CD4-positive, alpha-beta T cell treated with Interleukin-6 for 4 hours (primary cell): ENCODE results near the gene CAMTA2.
"Not testable (repeated sequence)": the region's sequence is repeated elsewhere in the genome, so short reads cannot be mapped to it uniquely, and the experiment has no call there.

ENCODE experiments used
- DNase-seq: peaks from one replicate; pipeline ENCODE4 v3.0.0-alpha.2; 2020; ENCODE audit warnings: mixed read lengths

CAMTA2 gene

DNA sequence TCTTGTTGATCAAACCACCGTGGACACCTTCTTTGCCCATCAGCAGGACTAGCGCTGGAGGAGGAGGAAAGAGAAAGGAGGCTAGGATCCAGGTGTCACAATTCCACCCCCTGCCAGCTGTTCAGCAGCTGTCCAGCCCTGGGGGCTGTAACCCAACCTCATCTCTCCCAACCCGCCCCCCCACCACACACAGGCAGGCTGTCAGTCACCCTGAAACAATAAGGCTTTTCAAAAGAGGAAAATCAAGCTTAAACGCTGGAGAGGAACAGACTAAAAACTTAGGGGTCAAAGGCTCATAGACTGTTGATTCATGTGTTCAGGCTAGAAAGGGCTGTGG lies 41.6 kb downstream of the CAMTA2 start:
- no peak for DNase-seq

DNA sequence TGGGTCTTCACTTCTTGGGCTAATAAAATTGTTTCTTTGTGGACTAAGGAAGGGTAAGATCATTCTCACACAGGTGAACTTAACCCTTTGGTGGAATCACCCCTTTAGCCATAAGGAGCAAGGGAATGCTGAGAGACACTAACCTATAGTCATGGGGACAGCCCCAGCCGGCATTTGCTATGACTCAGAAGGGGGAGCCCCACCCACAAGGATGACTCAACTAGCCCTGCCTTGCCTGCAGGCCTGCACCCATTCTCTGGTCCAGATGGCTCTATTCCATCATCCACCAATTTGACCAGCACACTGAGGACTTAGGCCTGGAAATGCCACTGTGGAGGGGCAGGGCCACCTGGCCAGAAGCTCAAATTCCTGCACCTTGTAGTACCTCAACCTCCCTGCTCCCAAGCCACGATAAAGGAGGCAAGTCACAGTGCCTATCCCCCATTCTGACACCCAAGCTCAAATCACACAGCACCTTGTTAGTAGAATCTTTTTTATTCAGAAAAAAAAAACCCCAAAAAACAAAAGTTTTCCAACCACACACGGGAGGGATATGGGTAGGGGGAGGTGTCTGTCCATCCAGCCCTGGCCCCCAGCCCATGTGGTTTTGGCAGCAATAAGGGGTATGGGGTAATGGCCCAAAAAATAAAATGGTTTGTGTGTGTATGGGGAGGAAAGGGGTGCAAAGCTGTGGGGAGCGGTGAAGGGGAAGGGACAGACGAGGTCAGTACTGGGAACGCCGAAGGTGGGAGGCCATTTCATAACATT lies 42.1 kb downstream of the CAMTA2 start:
- DNase-seq = peak; percentile 86

DNA sequence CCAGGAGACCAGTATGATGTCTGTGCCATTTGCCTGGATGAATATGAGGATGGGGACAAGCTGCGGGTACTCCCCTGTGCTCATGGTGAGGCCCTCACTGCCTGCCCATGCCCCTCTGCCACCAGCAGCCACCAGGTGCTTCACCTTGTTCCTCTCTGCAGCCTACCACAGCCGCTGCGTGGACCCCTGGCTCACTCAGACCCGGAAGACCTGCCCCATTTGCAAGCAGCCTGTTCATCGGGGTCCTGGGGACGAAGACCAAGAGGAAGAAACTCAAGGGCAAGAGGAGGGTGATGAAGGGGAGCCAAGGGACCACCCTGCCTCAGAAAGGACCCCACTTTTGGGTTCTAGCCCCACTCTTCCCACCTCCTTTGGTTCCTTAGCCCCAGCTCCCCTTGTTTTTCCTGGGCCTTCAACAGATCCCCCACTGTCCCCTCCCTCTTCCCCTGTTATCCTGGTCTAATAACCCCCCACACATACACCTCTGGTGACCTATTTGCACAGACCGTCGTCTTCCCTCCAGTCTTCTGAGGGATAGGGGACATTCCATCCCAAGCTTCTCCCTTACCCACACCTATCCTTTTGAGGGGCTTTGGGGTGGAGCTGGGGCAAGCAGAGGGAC lies 42.8 kb downstream of the CAMTA2 start:
- DNase-seq = peak; percentile 13

DNA sequence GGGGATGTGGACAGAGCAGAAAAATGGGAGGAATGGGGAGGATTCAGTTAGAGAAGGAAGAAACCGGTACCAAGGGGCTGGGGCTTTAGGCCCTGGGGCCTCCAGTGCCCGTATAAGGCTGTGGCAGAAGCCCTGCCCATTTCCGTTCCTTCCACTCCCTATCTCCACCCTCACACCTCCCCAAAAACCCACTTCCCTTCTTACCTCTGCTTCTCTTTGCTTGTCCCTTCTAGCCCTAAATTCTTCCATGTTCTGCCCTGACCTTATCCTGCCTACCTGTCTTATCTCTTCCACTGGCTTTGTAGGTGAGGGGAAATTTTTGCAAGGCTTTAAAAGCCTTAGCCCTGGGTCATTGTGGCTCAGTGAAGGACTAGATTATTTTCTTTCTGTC lies 43.3 kb downstream of the CAMTA2 start:
- peak; percentile 69 for DNase-seq

DNA sequence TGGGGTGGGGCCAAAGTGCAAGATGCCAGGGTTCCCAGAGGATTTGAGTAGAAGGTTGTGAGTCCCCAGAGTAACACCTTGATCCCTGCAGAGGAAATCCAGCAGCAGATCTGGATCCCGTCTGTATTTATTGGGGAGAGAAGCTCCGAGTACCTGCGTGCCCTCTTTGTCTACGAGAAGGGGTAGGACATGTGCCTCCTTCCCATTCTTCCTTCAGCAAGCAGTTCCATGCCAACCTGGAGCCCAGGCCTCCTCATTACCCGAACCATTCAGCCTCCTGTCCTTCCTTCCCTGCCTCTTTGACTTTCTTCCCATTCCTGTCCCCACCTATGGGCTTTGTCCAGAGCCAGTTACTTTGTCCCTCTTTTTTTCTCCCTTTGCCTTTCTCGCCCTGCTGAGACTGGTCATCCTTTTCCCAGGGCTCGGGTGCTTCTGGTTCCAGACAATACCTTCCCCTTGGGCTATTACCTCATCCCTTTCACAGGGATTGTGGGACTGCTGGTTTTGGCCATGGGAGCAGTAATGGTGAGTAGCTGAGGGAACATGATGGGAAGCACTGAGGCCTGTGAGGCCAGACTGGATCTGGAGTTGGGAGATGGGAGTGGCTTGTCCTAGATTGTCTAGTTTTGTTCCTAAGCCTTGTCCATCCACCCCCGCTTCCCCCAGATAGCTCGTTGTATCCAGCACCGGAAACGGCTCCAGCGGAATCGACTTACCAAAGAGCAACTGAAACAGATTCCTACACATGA lies 44.5 kb downstream of the CAMTA2 start:
- no peak for DNase-seq

DNA sequence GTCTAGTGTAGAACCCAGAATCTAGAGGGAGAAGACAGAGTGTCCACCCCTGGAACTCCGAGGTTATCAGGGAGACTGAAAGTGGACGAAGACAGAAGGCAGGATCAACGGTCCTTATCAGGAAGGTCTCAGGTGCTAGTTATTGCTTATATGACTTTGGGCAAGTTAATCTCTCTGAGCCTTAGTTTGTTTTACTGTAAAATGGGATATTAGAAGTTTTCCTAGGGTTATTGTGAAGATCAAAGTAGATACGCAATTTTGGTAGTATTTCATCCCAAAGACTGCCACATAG lies 46.2 kb downstream of the CAMTA2 start:
- DNase-seq = no peak

DNA sequence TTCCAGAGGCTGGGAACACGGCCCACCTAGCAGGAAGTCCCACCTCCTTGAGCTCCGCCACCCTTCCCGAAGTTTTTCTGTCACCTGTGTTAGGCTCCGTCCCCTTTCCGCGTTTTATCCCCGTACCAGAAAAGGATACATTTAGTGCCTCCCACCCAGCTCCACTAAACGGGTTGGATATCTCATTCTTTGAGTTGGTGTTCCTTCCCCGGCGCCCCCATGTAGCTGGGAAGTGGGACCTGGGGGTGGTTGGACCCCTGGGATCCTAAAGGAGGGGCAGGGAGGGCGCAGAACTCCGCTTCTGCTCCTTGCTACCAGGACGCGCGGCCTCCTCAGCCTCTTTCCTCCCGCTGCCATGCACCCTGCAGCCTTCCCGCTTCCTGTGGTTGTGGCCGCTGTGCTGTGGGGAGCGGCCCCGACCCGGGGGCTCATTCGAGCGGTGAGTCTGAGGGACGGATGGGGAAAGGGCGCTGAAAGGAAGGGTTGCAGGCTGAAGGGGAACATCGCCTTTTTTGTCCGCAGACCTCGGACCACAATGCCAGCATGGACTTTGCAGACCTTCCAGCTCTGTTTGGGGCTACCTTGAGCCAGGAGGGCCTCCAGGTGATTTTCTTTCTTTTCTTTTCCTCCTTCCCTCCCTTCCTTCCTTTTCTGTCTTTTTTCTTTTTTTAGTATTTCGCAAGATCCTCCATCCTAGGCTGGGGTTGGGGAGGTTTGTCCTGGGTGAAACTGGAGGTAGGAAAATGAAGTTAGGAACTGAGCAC lies 46.7 kb downstream of the CAMTA2 start:
- peak; percentile 64 for DNase-seq

DNA sequence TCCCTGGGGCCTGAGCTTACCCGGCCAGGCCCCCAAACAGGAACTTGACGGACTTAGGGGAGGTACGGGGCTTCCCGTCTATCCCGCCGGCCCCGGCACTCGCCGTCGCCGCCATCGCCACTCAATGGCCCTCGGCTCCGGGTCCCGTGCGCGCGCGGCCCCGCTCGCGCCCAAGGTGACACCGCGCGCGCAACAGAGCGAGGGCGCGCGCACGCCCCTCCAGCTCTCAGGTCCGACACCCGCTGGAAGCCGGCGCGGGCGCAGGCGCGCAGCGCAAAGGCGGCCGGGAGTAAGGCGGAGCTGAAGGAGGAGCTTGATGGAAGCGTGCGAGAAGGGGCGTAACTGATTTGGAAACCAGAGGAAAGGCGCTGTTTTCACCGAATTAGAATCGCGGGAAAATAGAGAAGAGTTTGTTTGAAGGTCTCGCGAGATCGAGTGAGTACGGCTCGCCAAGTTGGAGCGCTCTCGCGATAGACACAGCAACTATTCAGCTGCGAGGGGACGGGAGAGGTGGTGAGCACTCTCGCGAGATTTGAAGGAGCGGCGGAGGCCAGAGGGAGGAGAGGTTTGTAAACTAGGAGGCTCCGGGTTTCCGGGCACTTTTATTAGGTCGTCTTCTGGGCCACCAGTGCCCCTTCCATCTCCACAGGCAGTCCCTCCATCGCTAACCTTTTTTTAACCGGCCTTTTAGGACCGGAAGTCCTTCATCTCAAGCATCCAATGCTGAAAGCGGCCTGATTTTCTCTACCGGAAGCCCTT lies 47.5 kb downstream of the CAMTA2 start, which contains the start of the genes RNF167 and SLC25A11:
Gene RNF167 (plus strand): TSS at position 473 of the 759 bp plus-strand sequence. CDS start 642 bp downstream, outside the sequence.
Gene SLC25A11 (minus strand): TSS at position 251 of the 759 bp plus-strand sequence. CDS start 136 bp downstream, at position 115.
- DNase-seq = peak; percentile 95

DNA sequence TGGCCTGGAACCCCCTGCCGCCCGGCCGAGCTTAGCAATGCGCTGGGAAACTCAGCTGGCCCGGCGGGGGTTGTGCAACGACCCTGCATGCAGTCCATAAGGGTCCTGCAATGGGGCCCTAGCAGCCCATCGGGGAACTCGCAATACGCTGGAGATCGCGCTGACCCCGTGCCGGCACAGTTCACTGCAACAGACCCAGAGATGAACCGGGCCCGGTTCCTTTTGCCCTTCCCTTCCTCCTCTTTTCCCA lies 48.0 kb downstream of the CAMTA2 start:
- DNase-seq = no peak

DNA sequence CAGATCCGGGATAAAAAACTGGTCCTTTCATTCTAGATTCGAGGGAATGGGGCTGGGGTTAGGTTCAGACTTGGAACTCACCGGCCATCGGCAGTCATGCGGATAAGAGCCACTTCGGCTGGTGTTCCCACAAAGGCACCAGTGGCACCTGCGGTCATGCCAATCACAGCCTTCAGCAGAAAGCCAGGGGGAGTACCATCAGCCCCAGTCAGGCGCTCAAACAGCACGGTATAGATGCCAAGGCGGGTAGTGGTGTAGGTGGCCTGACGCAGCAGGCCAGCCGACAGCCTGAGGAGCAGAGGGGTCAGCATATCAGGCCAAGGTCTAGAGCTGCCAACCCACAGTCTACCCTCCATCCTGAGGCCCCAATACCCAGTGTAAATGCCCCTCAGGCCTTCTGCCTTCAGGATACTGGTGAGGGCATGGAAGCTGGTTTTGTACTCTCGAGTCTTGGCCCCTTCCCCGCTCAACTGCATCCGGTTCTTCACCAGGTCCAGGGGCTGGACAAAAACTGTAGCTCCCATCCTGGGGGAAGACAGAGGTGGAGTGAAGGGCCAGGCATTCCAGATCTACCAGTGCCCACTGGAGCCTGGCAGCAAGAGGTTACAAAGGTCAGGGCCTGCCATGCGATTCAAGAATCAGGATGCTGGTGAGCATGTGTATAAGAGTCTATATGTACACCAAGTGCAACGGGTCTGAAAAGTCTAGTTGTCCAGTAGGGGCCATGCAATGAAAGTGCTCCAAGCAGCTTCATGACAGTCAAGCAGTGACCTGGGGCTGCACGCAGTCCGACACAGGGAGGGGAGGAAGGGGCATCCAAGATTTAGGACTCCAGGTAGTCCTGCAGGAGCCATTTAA lies 48.6 kb downstream of the CAMTA2 start:
- DNase-seq = no peak

DNA sequence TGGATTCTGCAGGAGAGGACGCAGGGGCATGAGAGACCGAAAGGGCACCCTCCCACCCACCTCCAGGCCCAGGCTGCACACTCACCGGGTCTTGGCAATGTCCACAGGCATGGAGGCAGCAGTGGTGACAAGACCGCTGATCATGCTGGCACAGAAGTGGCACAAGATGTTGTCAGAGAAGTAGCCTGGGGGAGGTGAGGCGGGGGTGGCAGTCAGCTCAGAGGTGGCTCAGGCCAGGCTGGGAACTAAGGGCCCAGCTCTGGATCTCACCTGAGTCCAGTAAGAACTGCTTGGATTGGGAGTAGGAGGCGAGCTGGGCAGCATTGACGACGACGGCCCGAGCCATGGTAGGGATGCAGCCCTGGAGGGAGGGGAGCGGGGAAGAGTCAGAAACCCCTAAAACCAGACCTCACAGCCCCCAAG lies 49.4 kb downstream of the CAMTA2 start:
- no peak for DNase-seq

DNA sequence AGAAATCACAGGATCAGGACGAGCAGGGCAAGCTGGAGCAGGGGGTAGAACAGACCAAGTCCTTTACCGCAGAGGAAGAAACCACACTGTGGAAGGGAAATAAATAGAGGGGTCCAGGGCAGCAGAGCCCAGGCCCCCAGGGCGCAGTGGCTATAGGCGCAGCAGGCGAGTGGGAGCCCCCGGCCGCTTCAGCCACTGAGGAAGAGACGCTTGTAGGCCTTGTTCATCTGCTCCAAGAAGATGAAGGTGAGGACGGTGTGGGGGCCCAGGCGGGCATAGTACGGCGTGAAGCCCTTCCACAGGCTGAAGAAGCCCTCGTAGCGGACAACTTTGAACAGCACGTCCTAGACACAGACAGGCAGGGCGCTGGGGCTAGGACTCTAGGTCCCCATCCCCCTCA lies 49.9 kb downstream of the CAMTA2 start:
- DNase-seq = no peak

DNA sequence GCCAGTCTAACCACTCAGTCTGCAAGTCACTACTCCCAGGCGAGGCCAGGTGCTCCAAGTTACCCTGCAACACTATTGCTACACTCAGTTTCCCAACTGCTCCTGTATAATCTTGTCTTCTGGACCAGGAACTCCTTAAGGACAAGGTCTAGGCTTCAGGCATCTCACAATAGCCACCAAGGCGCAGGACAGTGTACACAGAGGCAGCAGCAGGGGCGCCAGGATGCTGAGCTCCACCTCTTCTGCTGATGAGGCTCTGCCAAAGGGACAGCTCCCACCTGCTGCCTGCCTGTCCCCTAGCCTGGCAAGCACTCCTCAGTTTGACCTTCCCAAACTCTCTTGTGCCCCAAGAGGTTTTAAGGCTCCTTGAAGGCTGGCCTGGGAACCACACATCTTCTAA lies 51.0 kb downstream of the CAMTA2 start:
- no peak for DNase-seq

DNA sequence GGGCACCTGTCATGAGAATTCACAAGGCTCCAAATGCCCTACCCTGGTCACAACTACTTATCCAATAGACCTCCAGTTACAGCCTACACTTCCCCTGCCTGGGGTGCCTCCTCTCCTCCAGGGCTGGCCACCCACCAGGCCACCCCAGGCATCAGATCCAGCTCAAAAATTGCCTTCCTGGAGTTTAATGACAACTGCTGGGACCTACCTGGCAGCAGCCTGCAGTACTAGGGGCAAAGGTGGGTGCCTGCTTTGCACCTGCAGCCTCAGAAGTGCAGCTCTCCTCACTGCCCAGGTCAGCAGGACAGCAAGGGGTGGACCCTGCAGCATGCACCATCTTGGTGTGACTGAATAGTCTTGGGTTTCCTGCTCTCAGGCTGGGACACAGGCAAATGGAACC lies 51.8 kb downstream of the CAMTA2 start:
- DNase-seq = no peak

DNA sequence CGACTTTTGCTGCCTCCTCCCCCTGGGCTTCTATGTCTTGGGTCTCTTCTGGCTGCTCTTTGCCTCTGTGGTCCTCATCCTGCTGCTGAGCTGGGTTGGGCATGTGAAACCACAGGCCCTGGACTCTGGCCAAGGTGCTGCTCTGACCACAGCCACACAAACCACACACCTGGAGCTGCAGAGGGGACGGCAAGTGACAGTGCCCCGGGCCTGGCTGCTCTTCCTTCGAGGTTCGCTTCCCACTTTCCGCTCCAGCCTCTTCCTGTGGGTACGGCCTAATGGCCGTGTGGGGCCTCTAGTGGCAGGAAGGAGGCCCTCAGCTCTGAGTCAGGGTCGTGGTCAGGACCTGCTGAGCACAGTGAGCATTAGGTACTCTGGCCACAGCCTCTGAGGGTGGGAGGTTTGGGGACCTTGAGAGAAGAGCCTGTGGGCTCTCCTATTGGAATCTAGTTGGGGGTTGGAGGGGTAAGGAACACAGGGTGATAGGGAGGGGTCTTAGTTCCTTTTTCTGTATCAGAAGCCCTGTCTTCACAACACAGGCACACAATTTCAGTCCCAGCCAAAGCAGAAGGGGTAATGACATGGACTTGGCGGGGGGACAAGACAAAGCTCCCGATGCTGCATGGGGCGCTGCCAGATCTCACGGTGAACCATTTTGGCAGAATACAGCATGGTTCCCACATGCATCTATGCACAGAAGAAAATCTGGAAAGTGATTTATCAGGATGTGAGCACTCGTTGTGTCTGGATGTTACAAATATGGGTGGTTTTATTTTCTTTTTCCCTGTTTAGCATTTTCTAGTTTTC lies 53.1 kb downstream of the CAMTA2 start:
- DNase-seq = peak; percentile 31

DNA sequence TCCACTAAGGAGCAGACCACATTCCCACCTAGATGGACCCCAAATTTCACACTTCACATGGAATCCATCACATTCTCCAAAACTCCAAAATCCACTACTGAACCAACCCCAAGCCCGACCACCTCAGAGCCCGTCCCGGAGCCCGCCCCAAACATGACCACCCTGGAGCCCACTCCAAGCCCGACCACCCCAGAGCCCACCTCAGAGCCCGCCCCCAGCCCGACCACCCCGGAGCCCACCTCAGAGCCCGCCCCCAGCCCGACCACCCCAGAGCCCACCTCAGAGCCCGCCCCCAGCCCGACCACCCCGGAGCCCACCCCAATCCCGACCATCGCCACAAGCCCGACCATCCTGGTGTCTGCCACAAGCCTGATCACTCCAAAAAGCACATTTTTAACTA lies 53.8 kb downstream of the CAMTA2 start:
- DNase-seq = no peak

DNA sequence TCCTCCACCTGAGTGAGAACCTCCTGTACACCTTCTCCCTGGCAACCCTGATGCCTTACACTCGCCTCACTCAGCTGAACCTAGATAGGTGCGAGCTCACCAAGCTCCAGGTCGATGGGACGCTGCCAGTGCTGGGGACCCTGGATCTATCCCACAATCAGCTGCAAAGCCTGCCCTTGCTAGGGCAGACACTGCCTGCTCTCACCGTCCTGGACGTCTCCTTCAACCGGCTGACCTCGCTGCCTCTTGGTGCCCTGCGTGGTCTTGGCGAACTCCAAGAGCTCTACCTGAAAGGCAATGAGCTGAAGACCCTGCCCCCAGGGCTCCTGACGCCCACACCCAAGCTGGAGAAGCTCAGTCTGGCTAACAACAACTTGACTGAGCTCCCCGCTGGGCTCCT lies 54.7 kb downstream of the CAMTA2 start:
- no peak for DNase-seq

DNA sequence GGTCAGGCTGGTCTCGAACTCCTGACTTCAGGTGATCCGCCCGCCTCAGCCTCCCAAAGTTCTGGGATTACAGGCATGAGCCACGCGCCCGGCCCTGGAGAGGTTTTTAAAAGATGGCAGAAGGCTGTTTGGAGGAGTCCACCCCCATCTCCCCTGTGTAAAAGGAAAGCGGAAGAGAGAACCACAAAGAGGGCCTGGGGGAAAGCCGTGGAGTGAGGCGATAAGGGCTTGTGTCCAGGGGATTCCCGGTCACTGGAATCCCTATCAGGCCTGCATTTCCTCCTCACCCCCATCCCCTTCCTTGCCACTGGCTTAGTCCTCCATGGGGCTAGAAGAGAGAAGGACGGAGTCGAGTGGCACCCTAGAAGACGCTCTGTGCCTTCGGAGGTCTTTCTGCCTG lies 55.5 kb downstream of the CAMTA2 start, which contains the start of gene GP1BA:
Gene GP1BA (plus strand): TSS at position 315 of the 400 bp plus-strand sequence. CDS start 328 bp downstream, outside the sequence.
- DNase-seq = no peak

DNA sequence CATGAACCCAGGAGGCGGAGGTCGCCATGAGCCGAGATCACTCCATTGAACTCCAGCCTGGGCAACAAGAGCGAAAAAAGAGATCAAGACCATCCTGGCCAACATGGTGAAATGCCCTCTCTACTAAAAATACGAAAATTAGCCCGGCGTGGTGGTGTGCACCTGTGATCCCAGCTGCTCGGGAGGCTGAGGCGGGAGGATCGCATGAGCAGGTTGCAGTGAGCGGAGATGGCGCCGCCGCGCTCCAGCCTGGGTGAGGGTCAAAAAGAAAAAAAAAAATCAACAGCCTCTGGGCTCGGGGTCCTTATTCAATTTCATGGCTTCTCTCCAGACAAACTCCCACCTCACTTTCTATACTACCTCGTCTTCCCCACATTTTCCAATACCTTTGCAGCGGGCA lies 58.6 kb downstream of the CAMTA2 start:
- no peak for DNase-seq

DNA sequence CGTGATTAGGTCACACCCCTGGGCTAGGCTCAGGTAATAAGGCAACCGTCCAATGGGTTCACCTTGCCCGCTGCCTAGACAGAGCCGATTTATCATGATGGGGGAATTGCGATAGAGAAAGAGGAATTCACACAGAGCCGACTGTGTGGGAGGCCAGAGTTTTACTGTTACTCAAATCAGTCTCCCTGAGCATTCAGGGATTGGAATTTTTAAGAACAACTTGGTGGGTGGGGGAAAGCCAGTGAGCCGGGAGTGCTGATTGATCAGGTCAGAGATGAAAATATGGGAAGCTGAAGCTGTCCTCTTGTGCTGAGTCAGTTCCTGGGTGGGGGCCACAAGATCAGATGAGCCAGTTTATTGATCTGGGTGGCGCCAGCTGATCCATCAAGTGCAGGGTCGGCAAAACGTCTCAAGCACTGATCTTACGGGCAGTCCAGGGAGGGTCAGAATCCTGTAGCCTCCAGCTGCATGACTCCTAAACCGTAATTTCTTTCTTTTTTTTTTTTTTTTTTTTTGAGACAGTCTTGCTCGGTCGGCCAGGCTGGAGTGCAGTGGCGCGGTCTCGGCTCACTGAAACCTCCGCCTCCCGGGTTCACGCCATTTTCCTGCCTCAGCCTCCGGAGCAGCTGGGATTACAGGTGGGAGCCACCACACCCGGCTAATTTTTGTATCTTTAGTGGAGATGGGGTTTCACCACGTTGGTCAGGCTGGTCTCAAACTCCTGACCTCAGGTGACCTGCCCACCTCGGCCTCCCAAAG lies 60.7 kb downstream of the CAMTA2 start:
- not testable (repeated sequence) for DNase-seq
